AG04450 (cell line): ENCODE data around the gene KCNIP2. TPM values are rescaled to one million over a fixed set of nuclear protein-coding genes. Genes with fewer than 3 reads are reported as not detected.

ENCODE experiments used
- CTCF ChIA-PET: fragments of 300-600, 350-600 bp; formaldehyde crosslinking; extraction: SDS; loops from one replicate; lab custom pipeline; 2022; ENCODE audit warnings: antibody characterized with exemption, inconsistent platforms; lab: Charles Lee
- POLR2A ChIA-PET: fragments of 350-600 bp; formaldehyde crosslinking; extraction: SDS; loops from one replicate; lab custom pipeline; 2021; ENCODE audit warnings: antibody characterized with exemption, inconsistent platforms; lab: Yijun Ruan, JAX
- DNase-seq: peaks from one replicate; pipeline ENCODE4 v3.0.0-alpha.2; 2011; ENCODE audit warnings: low read depth, low spot score
- H3K27ac ChIP-seq: one replicate; pipeline ENCODE4 v1.5.1; 2012; ENCODE audit warnings: low read depth, low read length, control low read depth
- H3K27me3 ChIP-seq: one replicate; pipeline ENCODE4 v1.6.0; 2012; ENCODE audit warnings: low read length; ENCODE audit not compliant: control insufficient read depth, insufficient read depth
- H3K4me3 ChIP-seq: 2 replicates; pipeline ENCODE4 v1.5.1; 2011; ENCODE audit warnings: mild to moderate bottlenecking, low read depth, low read length, control low read depth
- H3K9me3 ChIP-seq: 2 replicates; pipeline ENCODE4 v1.5.1; 2012; ENCODE audit warnings: low read length; ENCODE audit not compliant: control insufficient read depth, insufficient read depth
- CTCF ChIP-seq: IDR thresholded peaks from 2 replicates; pipeline ENCODE4 v1.5.1; 2011; ENCODE audit warnings: low read depth, low read length, control low read depth, inconsistent platforms
- polyA plus RNA-seq: library from polyadenylated mRNA; depleted of rRNA; stranded (reverse); fragments of >200 nt; gene quantifications from 2 replicates; pipeline ENCODE4 v1.2.3, GENCODE V29; 2011

The KCNIP2 gene
- polyA plus RNA-seq, 1 experiment, result 0.40 TPM

- CTCF ChIA-PET, result interaction anchor here (1.1 kb wide), 1 partner anchor 9 kb away, joined by 5 read pairs; no protein-coding TSS in a partner anchor
- TF ChIP-seq CTCF, result no peak
These were observed 16.7 kb downstream of the KCNIP2 start for GRCh38 chr10:101826852-101827434.

GRCh38 chr10:101824736-101825135, 18.9 kb downstream of the KCNIP2 start:
- no peak overlapping the region for H3K4me3 ChIP-seq
- ChIA-PET CTCF (interaction anchor here (1.0 kb wide), 1 partner anchor 12 kb away, joined by 9 read pairs; no protein-coding TSS in a partner anchor), POLR2A (no interaction called here)

More at GRCh38 chr10:101826852-101827434, 16.7 kb downstream of the KCNIP2 start:
- Histone ChIP-seq H3K4me3 (no peak overlapping the region), H3K27ac (no peak overlapping the region), H3K9me3 (no peaks in the 10 kb centered on the region; the same call in 1 of the 2 replicates), H3K27me3 (no peaks in the 10 kb centered on the region)
- DNase-seq, result no peak
- POLR2A ChIA-PET, result interaction anchor here (1.1 kb wide), 1 partner anchor 9 kb away, joined by 3 read pairs; the partner anchor contains the start of gene OGA

GRCh38 chr10:101818872-101819633, 24.5 kb downstream of the KCNIP2 start:
- no peak for DNase-seq
- Histone ChIP-seq H3K9me3 (no peaks in the 10 kb centered on the region; the same call in 1 of the 2 replicates), H3K27me3 (no peaks in the 10 kb centered on the region), H3K4me3 (peak overlapping the region; percentile 98), H3K27ac (peak overlapping the region; percentile 57)
- TF ChIP-seq CTCF, result no peak
- ChIA-PET POLR2A (interaction anchor here (0.6 to 2.0 kb wide), 15 partner anchors 8 to 776 kb away, joined by 3 to 17 read pairs (median 4); partner anchors contain the start of genes ARMH3, DPCD, HPS6 and NPM3), CTCF (interaction anchor here (0.6 to 2.9 kb wide), 7 partner anchors 17 to 215 kb away, joined by 3 to 19 read pairs (median 5); no protein-coding TSS in a partner anchor)

More at GRCh38 chr10:101824736-101825135, 18.9 kb downstream of the KCNIP2 start:
- H3K9me3 ChIP-seq, result no peaks in the 10 kb centered on the region; the same call in 1 of the 2 replicates
- no peak for DNase-seq
- peak overlapping the region; percentile 11 for H3K27ac ChIP-seq
- TF ChIP-seq CTCF, result no peak
- no peaks in the 10 kb centered on the region for H3K27me3 ChIP-seq

GRCh38 chr10:101818119-101818871, 25.3 kb downstream of the KCNIP2 start, which contains the start of gene OGA:
TSS of gene OGA (minus strand) at chr10:101818444. CDS start at chr10:101818022, 422 bp downstream.
- peak; percentile 100 for DNase-seq
- H3K27ac ChIP-seq, result peak within 1 kb of the TSS; percentile 90
- no peaks in the 10 kb centered on the region; the same call in 1 of the 2 replicates for H3K9me3 ChIP-seq
- H3K4me3 ChIP-seq, result peak within 1 kb of the TSS; percentile 98
- POLR2A ChIA-PET, result interaction anchor here (0.6 to 2.0 kb wide), 20 partner anchors 9 to 1579 kb away, joined by 3 to 17 read pairs (median 4); partner anchors contain the start of genes ARMH3, DPCD, HPS6 and NPM3
- CTCF ChIA-PET, result interaction anchor here (0.6 to 2.9 kb wide), 7 partner anchors 17 to 759 kb away, joined by 3 to 19 read pairs (median 6); no protein-coding TSS in a partner anchor
- TF ChIP-seq CTCF, result no peak
- no peaks in the 10 kb centered on the region for H3K27me3 ChIP-seq
